CD8-positive, alpha-beta memory T cell (primary cell): ENCODE data around the gene IFITM2. TPM values are rescaled to one million over a fixed set of nuclear protein-coding genes. Genes with fewer than 3 reads are reported as not detected.

Experiments used
- CTCF ChIA-PET: fragments of 350-600 bp; sonication (Branson Sonifier 250); formaldehyde crosslinking; loops from one replicate; lab custom pipeline; 2021; ENCODE audit warnings: antibody characterized with exemption; lab: Charles Lee
- POLR2A ChIA-PET: fragments of 350-600 bp; sonication (Branson Sonifier 250); formaldehyde crosslinking; loops from one replicate; lab custom pipeline; 2021; ENCODE audit warnings: antibody characterized with exemption; lab: Charles Lee
- DNase-seq, 5 donors: peaks; one replicate each; pipeline versions ENCODE4 v3.0.0 to v3.0.0-alpha.2; 2020 to 2022; ENCODE audit warnings: mixed read lengths in 1 of 5
- H3K27ac ChIP-seq: one replicate; pipeline ENCODE4 v1.7.0; 2013; ENCODE audit warnings: low read depth, mild to moderate bottlenecking, low read length, moderate library complexity
- H3K27me3 ChIP-seq: 2 replicates; pipeline ENCODE4 v1.7.0; 2013; ENCODE audit warnings: low read length, mild to moderate bottlenecking; ENCODE audit not compliant: insufficient read depth, poor library complexity, severe bottlenecking
- H3K36me3 ChIP-seq: 2 replicates; pipeline ENCODE4 v1.7.0; 2013; ENCODE audit warnings: mild to moderate bottlenecking, low read length, moderate library complexity; ENCODE audit not compliant: insufficient read depth
- H3K4me1 ChIP-seq: 2 replicates; pipeline ENCODE4 v1.7.0; 2013; ENCODE audit warnings: mild to moderate bottlenecking, low read length, moderate library complexity; ENCODE audit not compliant: insufficient read depth
- H3K4me3 ChIP-seq: 2 replicates; pipeline ENCODE4 v1.7.0; 2013; ENCODE audit warnings: mild to moderate bottlenecking, low read length
- H3K9me3 ChIP-seq: 2 replicates; pipeline ENCODE4 v1.7.0; 2013; ENCODE audit warnings: mild to moderate bottlenecking, low read length
- H3K27ac Mint-ChIP-seq, 8 donors: one replicate each; pipeline ENCODE4 v1.8.0; 2020 to 2021; ENCODE audit warnings: mixed read lengths in 8 of 8, mild to moderate bottlenecking in 6 of 8, inconsistent platforms in 3 of 8, moderate library complexity in 3 of 8
- H3K27me3 Mint-ChIP-seq, 2 donors: one replicate each; pipeline ENCODE4 v1.8.0; 2020 to 2021; ENCODE audit warnings: mixed read lengths in 2 of 2, mild to moderate bottlenecking in 1 of 2, moderate library complexity in 1 of 2
- H3K36me3 Mint-ChIP-seq, 3 donors: one replicate each; pipeline ENCODE4 v1.8.0; 2020 to 2021; ENCODE audit warnings: mixed read lengths in 3 of 3, inconsistent platforms in 1 of 3, mild to moderate bottlenecking in 1 of 3
- H3K4me1 Mint-ChIP-seq, 3 donors: one replicate each; pipeline ENCODE4 v1.8.0; 2020 to 2021; ENCODE audit warnings: mixed read lengths in 3 of 3, inconsistent platforms in 1 of 3, mild to moderate bottlenecking in 1 of 3
- H3K4me3 Mint-ChIP-seq, 7 donors: one replicate each; pipeline ENCODE4 v1.8.0; 2020 to 2021; ENCODE audit warnings: mixed read lengths in 7 of 7, mild to moderate bottlenecking in 6 of 7, moderate library complexity in 4 of 7, inconsistent platforms in 2 of 7
- H3K9me3 Mint-ChIP-seq, 5 donors: one replicate each; pipeline ENCODE4 v1.8.0; 2020 to 2022; ENCODE audit warnings: mixed read lengths in 5 of 5, mild to moderate bottlenecking in 3 of 5, moderate library complexity in 2 of 5, inconsistent platforms in 1 of 5
- polyA plus RNA-seq: library from polyadenylated mRNA; unstranded; fragments of 300-500 nt; fragmentation: Illumina TruSeq; gene quantifications from one replicate; pipeline ENCODE4 v1.2.3, GENCODE V29; 2021
- total RNA-seq, 2 experiments: library from RNA; stranded (reverse); gene quantifications; one replicate each; pipeline ENCODE4 v1.2.3, GENCODE V29; 2021

Gene IFITM2
- total and polyA plus RNA-seq, 3 experiments from 2014 or later, result 132 to 3,074 (median 142) TPM

GRCh38 chr11:290621-291231 is 16.9 kb upstream of the IFITM2 start:
- DNase-seq, result peak in 1 of 5 donors; percentile 52
- no peaks in the 10 kb centered on the region for H3K27me3 ChIP-seq
- H3K36me3 Mint-ChIP-seq, result peaks cover 0 to 50% (median 0%) of the 10 kb centered on the region in 3 donors
- ChIA-PET POLR2A (interaction anchor here (0.6 to 5.6 kb wide), 4 partner anchors 8 to 505 kb away, joined by 5 to 62 read pairs (median 8); no protein-coding TSS in a partner anchor), CTCF (interaction anchor here (1.3 to 4.3 kb wide), 4 partner anchors 10 to 84 kb away, joined by 4 to 24 read pairs (median 8); partner anchors contain the start of genes BET1L and RIC8A)
- peaks cover 25 to 49% (median 29%) of the 10 kb centered on the region in 3 donors for H3K4me1 Mint-ChIP-seq
- peaks cover 27% of the 10 kb centered on the region for H3K4me1 ChIP-seq
- H3K27me3 Mint-ChIP-seq, result peaks cover 0 to 9% of the 10 kb centered on the region in 2 donors
- no peaks in the 10 kb centered on the region for H3K9me3 Mint-ChIP-seq
- no peak overlapping the region for H3K4me3 ChIP-seq
- H3K9me3 ChIP-seq, result no peaks in the 10 kb centered on the region
- peak overlapping the region; percentile 34 to 94 (median 80) for H3K4me3 Mint-ChIP-seq
- peak overlapping the region; percentile 12 to 96 (median 72) for H3K27ac Mint-ChIP-seq
- no peak overlapping the region for H3K27ac ChIP-seq
- H3K36me3 ChIP-seq, result no peaks in the 10 kb centered on the region

DNA sequence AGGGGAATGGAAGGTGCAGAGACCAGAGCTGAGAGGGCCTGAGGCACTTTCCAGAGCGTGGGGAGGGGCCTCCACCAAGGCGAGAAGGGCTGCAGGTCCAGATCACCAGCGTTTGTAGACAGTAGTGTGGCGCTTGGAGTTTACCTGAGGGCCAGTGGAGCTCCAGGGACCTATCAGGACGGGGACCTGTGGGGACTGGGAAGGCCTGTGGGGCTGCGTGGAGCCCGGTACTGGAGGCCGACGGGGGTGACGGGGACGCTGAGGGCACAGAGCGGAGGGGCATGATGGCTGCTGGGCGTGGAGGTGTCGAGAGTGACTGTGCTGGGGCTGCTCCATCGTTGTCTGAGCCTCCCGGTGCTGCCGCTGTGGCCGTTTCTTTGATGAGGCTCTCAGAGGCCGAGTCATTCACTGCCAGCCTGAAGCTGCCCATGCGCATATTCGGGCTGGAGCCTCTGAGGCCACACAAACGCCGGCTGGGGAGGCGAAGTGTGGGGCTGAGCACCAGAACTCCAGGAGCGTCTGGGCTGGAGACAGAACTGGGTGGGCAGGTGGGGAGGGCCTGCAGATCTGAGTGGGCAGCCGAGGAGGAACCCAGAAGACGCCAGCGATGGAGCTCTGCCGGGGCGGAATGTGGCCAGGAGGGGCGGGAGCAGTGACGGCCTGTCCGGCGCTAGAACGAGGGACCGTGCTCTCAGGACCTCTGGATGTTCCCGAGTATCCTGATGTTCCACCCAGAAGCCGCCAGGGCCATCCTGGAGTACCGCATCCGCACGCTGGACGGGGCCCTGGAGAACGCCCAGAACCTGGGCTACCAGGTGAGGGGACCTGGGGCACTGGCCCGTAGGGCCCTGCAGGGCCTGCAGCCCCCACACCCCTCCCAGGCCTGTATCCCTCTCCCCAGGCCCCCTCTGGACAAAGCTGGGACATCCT is 16.1 kb upstream of the IFITM2 start:
- H3K4me1 ChIP-seq, result peaks cover 20% of the 10 kb centered on the region
- ChIA-PET CTCF (interaction anchor here (1.5 to 4.3 kb wide), 3 partner anchors 14 to 84 kb away, joined by 4 to 24 read pairs (median 13); partner anchors contain the start of genes BET1L and RIC8A), POLR2A (interaction anchor here (0.6 to 5.6 kb wide), 4 partner anchors 11 to 504 kb away, joined by 3 to 62 read pairs (median 6); no protein-coding TSS in a partner anchor)
- no peaks in the 10 kb centered on the region for H3K27me3 ChIP-seq
- Mint-ChIP-seq H3K36me3 (peaks cover 0 to 50% (median 0%) of the 10 kb centered on the region in 3 donors), H3K27me3 (peaks cover 0 to 9% of the 10 kb centered on the region in 2 donors), H3K4me1 (peaks cover 21 to 42% (median 23%) of the 10 kb centered on the region in 3 donors), H3K27ac (peak overlapping the region; percentile 12 to 96 (median 65)), H3K9me3 (no peaks in the 10 kb centered on the region), H3K4me3 (peak overlapping the region in 4 of 7 donors; percentile 38 to 88 (median 66))
- no peak overlapping the region for H3K27ac ChIP-seq
- no peaks in the 10 kb centered on the region for H3K36me3 ChIP-seq
- DNase-seq, result peak in 1 of 5 donors; percentile 46
- H3K9me3 ChIP-seq, result no peaks in the 10 kb centered on the region
- no peak overlapping the region for H3K4me3 ChIP-seq

DNA sequence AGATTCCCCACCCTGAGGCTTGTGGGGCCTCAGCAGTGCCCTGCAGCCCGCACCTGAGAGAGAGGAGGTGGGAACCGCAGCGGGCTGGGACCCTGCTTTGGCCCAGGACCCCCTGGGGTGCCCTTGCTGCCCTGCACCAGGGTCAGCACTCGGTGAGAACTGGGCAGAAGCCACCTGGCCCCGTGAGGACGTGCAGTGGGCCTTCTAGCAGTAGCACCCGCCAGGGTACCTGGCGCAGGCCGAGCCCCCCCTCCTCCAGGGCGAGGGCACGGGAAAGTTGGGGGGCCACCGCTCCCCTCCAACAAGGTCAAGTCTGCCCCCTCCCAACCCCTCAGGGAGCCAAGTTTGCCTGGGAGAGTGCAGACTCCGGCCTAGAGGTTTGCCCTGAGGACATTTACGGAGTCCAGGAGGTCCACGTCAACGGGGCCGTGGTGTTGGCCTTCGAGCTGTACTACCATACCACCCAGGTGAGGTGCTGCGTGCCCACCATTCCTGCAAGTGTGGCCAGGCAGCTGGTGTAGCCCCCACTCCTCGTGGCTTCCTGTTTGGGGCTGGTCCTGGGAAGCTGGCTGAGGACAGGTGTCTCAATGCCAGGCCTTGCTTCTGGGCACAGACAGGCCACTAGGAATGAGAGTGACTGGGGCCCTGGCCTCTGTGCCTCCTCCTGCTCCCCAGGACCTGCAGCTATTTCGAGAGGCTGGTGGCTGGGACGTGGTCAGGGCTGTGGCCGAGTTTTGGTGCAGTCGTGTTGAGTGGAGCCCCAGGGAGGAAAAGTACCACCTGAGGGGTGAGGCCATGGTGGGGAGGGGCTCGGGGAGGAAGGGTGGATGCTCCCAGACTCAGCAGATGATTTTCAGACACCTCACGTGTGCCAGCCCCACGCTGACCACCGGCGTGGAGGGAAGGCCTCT is 15.2 kb upstream of the IFITM2 start:
- H3K27me3 Mint-ChIP-seq, result peaks cover 0 to 6% of the 10 kb centered on the region in 2 donors
- peak overlapping the region in 1 of 8 donors; percentile 57 for H3K27ac Mint-ChIP-seq
- no peak overlapping the region for H3K27ac ChIP-seq
- H3K4me1 Mint-ChIP-seq, result peaks cover 19 to 44% (median 25%) of the 10 kb centered on the region in 3 donors
- peak in 1 of 5 donors; percentile 44 for DNase-seq
- H3K9me3 ChIP-seq, result no peaks in the 10 kb centered on the region
- CTCF ChIA-PET, result interaction anchor here (2.7 kb wide), 1 partner anchor 42 kb away, joined by 8 read pairs; no protein-coding TSS in a partner anchor
- H3K36me3 Mint-ChIP-seq, result peaks cover 0 to 48% (median 0%) of the 10 kb centered on the region in 3 donors
- no peak overlapping the region for H3K4me3 ChIP-seq
- H3K27me3 ChIP-seq, result no peaks in the 10 kb centered on the region
- H3K4me3 Mint-ChIP-seq, result no peak overlapping the region
- no peaks in the 10 kb centered on the region for H3K9me3 Mint-ChIP-seq
- no peaks in the 10 kb centered on the region for H3K36me3 ChIP-seq
- POLR2A ChIA-PET, result interaction anchor here (1.0 kb wide), 1 partner anchor 124 kb away, joined by 3 read pairs; no protein-coding TSS in a partner anchor
- H3K4me1 ChIP-seq, result peaks cover 21% of the 10 kb centered on the region

GRCh38 chr11:293271-293851 is 14.3 kb upstream of the IFITM2 start:
- peak in 1 of 5 donors; percentile 46 for DNase-seq
- peaks cover 28 to 46% (median 28%) of the 10 kb centered on the region in 3 donors for H3K4me1 Mint-ChIP-seq

DNA sequence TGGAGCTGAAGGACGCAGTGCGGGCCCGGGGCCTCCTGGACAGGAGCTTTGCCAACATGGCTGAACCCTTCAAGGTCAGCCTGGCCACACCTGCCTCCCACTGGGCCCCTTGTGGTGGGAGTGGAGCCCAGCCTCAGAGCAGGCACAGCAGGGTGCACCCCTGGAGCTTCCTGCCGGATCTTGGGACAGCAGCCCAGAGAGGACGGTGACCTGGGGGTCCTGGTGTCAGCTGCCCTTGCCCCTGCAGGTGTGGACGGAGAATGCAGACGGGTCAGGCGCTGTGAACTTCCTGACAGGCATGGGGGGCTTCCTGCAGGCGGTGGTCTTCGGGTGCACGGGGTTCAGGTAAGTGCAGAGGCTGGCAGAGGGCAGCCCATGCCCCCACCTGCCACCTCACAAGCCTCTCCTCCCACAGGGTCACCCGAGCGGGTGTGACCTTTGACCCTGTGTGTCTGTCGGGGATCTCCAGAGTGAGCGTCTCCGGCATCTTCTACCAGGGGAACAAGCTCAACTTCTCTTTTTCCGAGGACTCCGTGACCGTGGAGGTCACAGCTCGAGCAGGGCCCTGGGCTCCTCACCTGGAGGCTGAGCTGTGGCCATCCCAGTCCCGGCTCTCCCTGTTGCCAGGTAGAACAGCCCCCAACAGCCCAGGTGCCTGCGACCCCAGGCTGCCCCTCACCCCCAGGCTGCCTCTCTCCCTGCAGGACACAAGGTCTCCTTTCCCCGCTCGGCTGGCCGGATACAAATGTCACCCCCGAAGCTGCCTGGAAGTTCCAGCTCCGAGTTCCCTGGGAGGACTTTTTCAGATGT is 13.6 kb upstream of the IFITM2 start:
- Histone ChIP-seq H3K36me3 (no peaks in the 10 kb centered on the region), H3K4me3 (no peak overlapping the region), H3K27me3 (no peaks in the 10 kb centered on the region), H3K4me1 (peaks cover 34% of the 10 kb centered on the region), H3K9me3 (no peaks in the 10 kb centered on the region), H3K27ac (no peak overlapping the region)
- H3K4me3 Mint-ChIP-seq, result peak overlapping the region in 1 of 7 donors; percentile 23
- POLR2A ChIA-PET, result interaction anchor here (1.0 to 1.7 kb wide), 5 partner anchors 9 to 122 kb away, joined by 3 to 4 read pairs (median 3); partner anchors contain the start of genes BET1L and RIC8A
- CTCF ChIA-PET, result interaction anchor here (1.4 to 2.7 kb wide), 3 partner anchors 12 to 44 kb away, joined by 3 to 8 read pairs (median 5); no protein-coding TSS in a partner anchor
- peaks cover 0 to 42% (median 0%) of the 10 kb centered on the region in 3 donors for H3K36me3 Mint-ChIP-seq
- H3K27ac Mint-ChIP-seq, result peak overlapping the region in 2 of 8 donors; percentile 50 to 60
- DNase-seq, result peak in 1 of 5 donors; percentile 43
- H3K4me1 Mint-ChIP-seq, result peaks cover 30 to 50% (median 31%) of the 10 kb centered on the region in 3 donors
- H3K27me3 Mint-ChIP-seq, result no peaks in the 10 kb centered on the region
- H3K9me3 Mint-ChIP-seq, result no peaks in the 10 kb centered on the region

More at GRCh38 chr11:293271-293851, 14.3 kb upstream of the IFITM2 start:
- H3K9me3 Mint-ChIP-seq, result no peaks in the 10 kb centered on the region
- H3K27me3 Mint-ChIP-seq, result peaks cover 0 to 1% of the 10 kb centered on the region in 2 donors
- no peak overlapping the region for H3K27ac ChIP-seq
- H3K27ac Mint-ChIP-seq, result peak overlapping the region in 1 of 8 donors; percentile 50
- no peaks in the 10 kb centered on the region for H3K9me3 ChIP-seq
- peaks cover 30% of the 10 kb centered on the region for H3K4me1 ChIP-seq
- H3K36me3 ChIP-seq, result no peaks in the 10 kb centered on the region
- POLR2A ChIA-PET, result interaction anchor here (1.0 to 1.1 kb wide), 3 partner anchors 24 to 123 kb away, joined by 3 to 4 read pairs (median 3); no protein-coding TSS in a partner anchor
- H3K4me3 ChIP-seq, result no peak overlapping the region
- CTCF ChIA-PET, result interaction anchor here (1.4 to 2.7 kb wide), 2 partner anchors 13 to 43 kb away, joined by 3 to 8 read pairs; no protein-coding TSS in a partner anchor
- H3K27me3 ChIP-seq, result no peaks in the 10 kb centered on the region
- H3K4me3 Mint-ChIP-seq, result no peak overlapping the region
- peaks cover 0 to 42% (median 0%) of the 10 kb centered on the region in 3 donors for H3K36me3 Mint-ChIP-seq

DNA sequence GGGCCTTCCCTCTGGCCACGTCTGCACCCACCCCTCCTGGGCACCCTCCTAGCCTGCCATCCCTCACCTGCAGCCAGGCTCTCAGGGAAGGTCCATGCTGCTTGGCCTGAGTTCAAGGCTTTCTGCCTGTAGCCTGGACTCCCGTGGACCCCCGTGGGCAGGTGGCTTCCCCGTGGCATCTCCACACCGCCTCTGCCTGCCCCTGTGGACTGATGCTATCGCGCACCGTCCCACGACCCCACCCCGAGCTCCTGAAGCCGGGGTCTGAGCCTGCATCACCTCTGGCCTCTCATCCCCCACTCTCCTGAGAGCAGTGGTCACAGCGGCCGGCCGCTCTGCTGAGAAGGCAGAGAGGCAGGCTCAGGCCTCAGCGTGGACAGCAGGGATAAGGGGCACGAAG is 12.8 kb upstream of the IFITM2 start:
- Mint-ChIP-seq H3K4me1 (peaks cover 27 to 45% (median 29%) of the 10 kb centered on the region in 3 donors), H3K9me3 (no peaks in the 10 kb centered on the region), H3K27me3 (no peaks in the 10 kb centered on the region), H3K36me3 (peaks cover 0 to 42% (median 0%) of the 10 kb centered on the region in 3 donors), H3K27ac (no peak overlapping the region), H3K4me3 (no peak overlapping the region)
- no peaks in the 10 kb centered on the region for H3K36me3 ChIP-seq
- H3K27me3 ChIP-seq, result no peaks in the 10 kb centered on the region
- H3K27ac ChIP-seq, result no peak overlapping the region
- H3K4me1 ChIP-seq, result peaks cover 29% of the 10 kb centered on the region
- H3K4me3 ChIP-seq, result no peak overlapping the region
- CTCF ChIA-PET, result interaction anchor here (1.1 to 2.7 kb wide), 5 partner anchors 10 to 44 kb away, joined by 3 to 8 read pairs (median 4); no protein-coding TSS in a partner anchor
- POLR2A ChIA-PET, result interaction anchor here (1.2 to 1.7 kb wide), 2 partner anchors 10 to 87 kb away, joined by 3 to 4 read pairs; partner anchors contain the start of genes BET1L and RIC8A
- H3K9me3 ChIP-seq, result no peaks in the 10 kb centered on the region
- DNase-seq, result peak in 1 of 5 donors; percentile 27
